ENCODE results near the gene SENP8.
"Not testable (repeated sequence)": the region's sequence is repeated elsewhere in the genome, so short reads cannot be mapped to it uniquely, and the experiment has no call there.

SENP8 gene

GRCh38 chr15:72169921-72170611, 51.9 kb downstream of the SENP8 start:
- Histone ChIP-seq H4K20me1 (ENCODE audit: insufficient read depth, low read length) (no peaks in the 10 kb centered on the region), H2AFZ (ENCODE audit: low read depth, low read length) (no peak overlapping the region), H3K4me3 (ENCODE audit: low read length) (no peak overlapping the region), H3K9ac (ENCODE audit: low read length) (no peak overlapping the region), H3K4me2 (ENCODE audit: low read length) (no peak overlapping the region), H3K27me3 (ENCODE audit: low read depth, low read length) (peaks cover 19% of the 10 kb centered on the region), H3K9me3 (ENCODE audit: insufficient read depth, low read length) (no peaks in the 10 kb centered on the region), H3K36me3 (replicated peaks; ENCODE audit: low read depth, low read length) (no peaks in the 10 kb centered on the region), H3K4me1 (ENCODE audit: low read length) (peaks cover 4% of the 10 kb centered on the region; the same call in 1 of the 2 replicates), H3K79me2 (ENCODE audit: low read length) (no peaks in the 10 kb centered on the region), H3K27ac (ENCODE audit: low read length) (no peak overlapping the region)
- no peak for TF ChIP-seq EZH2phosphoT487 (IDR thresholded peaks at IDR 0.05; ENCODE audit: low read depth)
- no peak for TF ChIP-seq CTCF (IDR thresholded peaks at IDR 0.05; ENCODE audit: low read depth, low read length)

- H4K20me1 ChIP-seq (ENCODE audit: insufficient read depth, low read length): no peaks in the 10 kb centered on the region
- H2AFZ ChIP-seq (ENCODE audit: low read depth, low read length): no peak overlapping the region
Measured at GRCh38 chr15:72170691-72171090, 52.5 kb downstream of the SENP8 start.

GRCh38 chr15:72171978-72172377, 53.8 kb downstream of the SENP8 start:
- peaks cover 24% of the 10 kb centered on the region for H3K27me3 ChIP-seq (ENCODE audit: low read depth, low read length)
- not testable (repeated sequence) for H3K9ac ChIP-seq (ENCODE audit: low read length); H3K27ac ChIP-seq (ENCODE audit: low read length); H3K9me3 ChIP-seq (ENCODE audit: insufficient read depth, low read length); H4K20me1 ChIP-seq (ENCODE audit: insufficient read depth, low read length); H3K4me3 ChIP-seq (ENCODE audit: low read length); H3K4me2 ChIP-seq (ENCODE audit: low read length); H2AFZ ChIP-seq (ENCODE audit: low read depth, low read length); H3K4me1 ChIP-seq (ENCODE audit: low read length); H3K79me2 ChIP-seq (ENCODE audit: low read length); H3K36me3 ChIP-seq (replicated peaks; ENCODE audit: low read depth, low read length)

More at GRCh38 chr15:72170691-72171090, 52.5 kb downstream of the SENP8 start:
- no peaks in the 10 kb centered on the region for H3K79me2 ChIP-seq (ENCODE audit: low read length)
- H3K4me3 ChIP-seq (ENCODE audit: low read length): no peak overlapping the region
- no peaks in the 10 kb centered on the region for H3K9me3 ChIP-seq (ENCODE audit: insufficient read depth, low read length)
- peaks cover 4% of the 10 kb centered on the region; the same call in 1 of the 2 replicates for H3K4me1 ChIP-seq (ENCODE audit: low read length)
- H3K4me2 ChIP-seq (ENCODE audit: low read length): no peak overlapping the region
- H3K27me3 ChIP-seq (ENCODE audit: low read depth, low read length): peaks cover 23% of the 10 kb centered on the region
- H3K9ac ChIP-seq (ENCODE audit: low read length): no peak overlapping the region
- TF ChIP-seq EZH2phosphoT487 (IDR thresholded peaks at IDR 0.05; ENCODE audit: low read depth) (no peak), CTCF (IDR thresholded peaks at IDR 0.05; ENCODE audit: low read depth, low read length) (no peak)
- no peaks in the 10 kb centered on the region for H3K36me3 ChIP-seq (replicated peaks; ENCODE audit: low read depth, low read length)
- H3K27ac ChIP-seq (ENCODE audit: low read length): no peak overlapping the region

GRCh38 chr15:72172796-72173195, 54.6 kb downstream of the SENP8 start:
- Histone ChIP-seq H3K27ac (ENCODE audit: low read length) (no peak overlapping the region), H3K36me3 (replicated peaks; ENCODE audit: low read depth, low read length) (no peaks in the 10 kb centered on the region), H3K9ac (ENCODE audit: low read length) (no peak overlapping the region), H3K4me1 (ENCODE audit: low read length) (peaks cover 4% of the 10 kb centered on the region; the same call in 1 of the 2 replicates), H4K20me1 (ENCODE audit: insufficient read depth, low read length) (no peaks in the 10 kb centered on the region), H3K9me3 (ENCODE audit: insufficient read depth, low read length) (no peaks in the 10 kb centered on the region), H3K79me2 (ENCODE audit: low read length) (no peaks in the 10 kb centered on the region), H3K4me2 (ENCODE audit: low read length) (no peak overlapping the region), H2AFZ (ENCODE audit: low read depth, low read length) (no peak overlapping the region), H3K4me3 (ENCODE audit: low read length) (no peak overlapping the region), H3K27me3 (ENCODE audit: low read depth, low read length) (peaks cover 24% of the 10 kb centered on the region)
- TF ChIP-seq EZH2phosphoT487 (IDR thresholded peaks at IDR 0.05; ENCODE audit: low read depth): no peak
- no peak for TF ChIP-seq CTCF (IDR thresholded peaks at IDR 0.05; ENCODE audit: low read depth, low read length)
